ENCODE measurements around the gene NHERF2. TPM values are rescaled to one million over a fixed set of nuclear protein-coding genes. Genes with fewer than 3 reads are reported as not detected.
A peak's percentile ranks its signal among the peaks of the same experiment; 100 is the strongest.

NHERF2 gene
- total and polyA plus RNA-seq, 9 of the 15 experiments (the other 6 are each of a cell fraction or from before 2014, with no cell fraction given), result 0.15 to 42.0 (median 12.5) TPM

DNA sequence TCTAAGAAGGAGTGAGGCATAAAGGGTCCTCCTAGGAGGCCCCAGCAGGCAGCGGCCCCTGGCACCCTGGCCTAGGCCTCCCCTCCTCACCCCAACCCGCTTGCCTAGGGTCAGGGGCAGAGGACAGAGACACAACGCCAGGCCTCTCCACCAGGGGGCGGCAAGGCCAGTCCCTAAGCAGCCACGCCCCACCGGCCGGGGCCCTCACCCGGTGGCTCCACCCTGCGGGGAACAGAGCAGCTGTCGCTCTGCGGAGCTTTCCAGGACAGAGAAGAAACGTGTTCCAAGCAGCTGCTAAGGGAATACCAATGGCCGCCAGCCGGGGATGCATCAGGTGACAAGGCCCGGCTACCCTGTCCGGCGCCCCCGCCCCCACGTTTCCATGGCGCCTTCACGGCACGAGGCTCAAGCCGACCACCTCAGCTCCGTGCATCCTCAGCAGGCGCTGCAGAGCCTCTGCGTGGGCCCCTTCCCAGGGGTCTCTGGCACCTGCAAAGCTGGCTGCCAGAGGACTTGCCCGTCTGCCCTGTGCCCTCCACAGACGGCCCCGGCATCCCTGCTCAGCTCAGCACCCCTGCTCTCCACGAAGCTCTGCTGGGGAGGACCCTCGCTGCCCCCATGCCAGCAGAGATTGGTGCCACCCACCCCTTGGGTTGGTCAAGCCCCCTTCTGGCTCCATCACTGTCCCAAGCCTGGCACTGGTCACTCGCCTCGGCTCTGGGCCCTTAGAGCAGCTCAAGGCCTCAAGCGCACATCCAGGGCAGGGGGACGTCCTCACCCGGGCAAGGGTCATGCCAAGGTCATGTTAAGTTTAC, 22.7 kb upstream of the NHERF2 start (continued):
- TF ChIP-seq, protein P1, sequence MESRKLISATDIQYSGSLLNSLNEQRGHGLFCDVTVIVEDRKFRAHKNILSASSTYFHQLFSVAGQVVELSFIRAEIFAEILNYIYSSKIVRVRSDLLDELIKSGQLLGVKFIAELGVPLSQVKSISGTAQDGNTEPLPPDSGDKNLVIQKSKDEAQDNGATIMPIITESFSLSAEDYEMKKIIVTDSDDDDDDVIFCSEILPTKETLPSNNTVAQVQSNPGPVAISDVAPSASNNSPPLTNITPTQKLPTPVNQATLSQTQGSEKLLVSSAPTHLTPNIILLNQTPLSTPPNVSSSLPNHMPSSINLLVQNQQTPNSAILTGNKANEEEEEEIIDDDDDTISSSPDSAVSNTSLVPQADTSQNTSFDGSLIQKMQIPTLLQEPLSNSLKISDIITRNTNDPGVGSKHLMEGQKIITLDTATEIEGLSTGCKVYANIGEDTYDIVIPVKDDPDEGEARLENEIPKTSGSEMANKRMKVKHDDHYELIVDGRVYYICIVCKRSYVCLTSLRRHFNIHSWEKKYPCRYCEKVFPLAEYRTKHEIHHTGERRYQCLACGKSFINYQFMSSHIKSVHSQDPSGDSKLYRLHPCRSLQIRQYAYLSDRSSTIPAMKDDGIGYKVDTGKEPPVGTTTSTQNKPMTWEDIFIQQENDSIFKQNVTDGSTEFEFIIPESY (CRISPR knock-in tag; IDR thresholded peaks at IDR 0.05), result peak; percentile 92
- peak; percentile 30 for TF ChIP-seq PHF20 (IDR thresholded peaks at IDR 0.05; ENCODE audit: partially characterized antibody)
- TF ChIP-seq ZNF263 (CRISPR knock-in tag; IDR thresholded peaks at IDR 0.05; ENCODE audit: borderline replicate concordance), result peak; percentile 52; the same call in 1 of the 2 replicates
- no peak for TF ChIP-seq ZNF140 (CRISPR knock-in tag; IDR thresholded peaks at IDR 0.05)
- TF ChIP-seq SREBF1 (IDR thresholded peaks at IDR 0.05; ENCODE audit: borderline replicate concordance, low read depth, low read length), result peak; percentile 80
- TF ChIP-seq HLTF (IDR thresholded peaks at IDR 0.05), result peak; percentile 24; the same call in 1 of the 2 replicates
- no peak for TF ChIP-seq FOXA3 (CRISPR knock-in tag; conservative IDR thresholded peaks at IDR 0.05 in 1 of 2, IDR thresholded peaks at IDR 0.05 in 1 of 2)
- peak; percentile 88 for TF ChIP-seq EP400 (IDR thresholded peaks at IDR 0.05)
- TF ChIP-seq NFRKB (IDR thresholded peaks at IDR 0.05; ENCODE audit: low read depth), result no peak
- TF ChIP-seq, protein P2, sequence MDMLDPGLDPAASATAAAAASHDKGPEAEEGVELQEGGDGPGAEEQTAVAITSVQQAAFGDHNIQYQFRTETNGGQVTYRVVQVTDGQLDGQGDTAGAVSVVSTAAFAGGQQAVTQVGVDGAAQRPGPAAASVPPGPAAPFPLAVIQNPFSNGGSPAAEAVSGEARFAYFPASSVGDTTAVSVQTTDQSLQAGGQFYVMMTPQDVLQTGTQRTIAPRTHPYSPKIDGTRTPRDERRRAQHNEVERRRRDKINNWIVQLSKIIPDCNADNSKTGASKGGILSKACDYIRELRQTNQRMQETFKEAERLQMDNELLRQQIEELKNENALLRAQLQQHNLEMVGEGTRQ (CRISPR knock-in tag; IDR thresholded peaks at IDR 0.05), result peak; percentile 42; the same call in 1 of the 2 replicates
- TF ChIP-seq E2F6 (IDR thresholded peaks at IDR 0.05; ENCODE audit: borderline replicate concordance in 1 of 2, extremely low read depth in 1 of 2, insufficient read depth in 1 of 2, insufficient read length in 1 of 2, low read depth in 1 of 2, low read length in 1 of 2, poor library complexity in 1 of 2, severe bottlenecking in 1 of 2), result peak; percentile 43 to 54
- TF ChIP-seq STAG1 (CRISPR knock-in tag; IDR thresholded peaks at IDR 0.05; ENCODE audit: borderline replicate concordance), result peak; percentile 57; the same call in 1 of the 2 replicates
- peak; percentile 78 for TF ChIP-seq DACH1 (IDR thresholded peaks at IDR 0.05; ENCODE audit: partially characterized antibody)
- peak in 1 of 2 experiments; percentile 82; a peak in 2 of 4 replicates for TF ChIP-seq HDAC1 (IDR thresholded peaks at IDR 0.05)
- TF ChIP-seq ZNF699 (CRISPR knock-in tag; IDR thresholded peaks at IDR 0.05; ENCODE audit: insufficient replicate concordance), result no peak
- TF ChIP-seq, protein P3, sequence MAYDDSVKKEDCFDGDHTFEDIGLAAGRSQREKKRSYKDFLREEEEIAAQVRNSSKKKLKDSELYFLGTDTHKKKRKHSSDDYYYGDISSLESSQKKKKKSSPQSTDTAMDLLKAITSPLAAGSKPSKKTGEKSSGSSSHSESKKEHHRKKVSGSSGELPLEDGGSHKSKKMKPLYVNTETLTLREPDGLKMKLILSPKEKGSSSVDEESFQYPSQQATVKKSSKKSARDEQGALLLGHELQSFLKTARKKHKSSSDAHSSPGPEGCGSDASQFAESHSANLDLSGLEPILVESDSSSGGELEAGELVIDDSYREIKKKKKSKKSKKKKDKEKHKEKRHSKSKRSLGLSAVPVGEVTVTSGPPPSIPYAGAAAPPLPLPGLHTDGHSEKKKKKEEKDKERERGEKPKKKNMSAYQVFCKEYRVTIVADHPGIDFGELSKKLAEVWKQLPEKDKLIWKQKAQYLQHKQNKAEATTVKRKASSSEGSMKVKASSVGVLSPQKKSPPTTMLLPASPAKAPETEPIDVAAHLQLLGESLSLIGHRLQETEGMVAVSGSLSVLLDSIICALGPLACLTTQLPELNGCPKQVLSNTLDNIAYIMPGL (CRISPR knock-in tag; IDR thresholded peaks at IDR 0.05), result 0 out of 2 replicates have a peak, but pooled peaks have one; percentile 63
- TF ChIP-seq, protein P4, sequence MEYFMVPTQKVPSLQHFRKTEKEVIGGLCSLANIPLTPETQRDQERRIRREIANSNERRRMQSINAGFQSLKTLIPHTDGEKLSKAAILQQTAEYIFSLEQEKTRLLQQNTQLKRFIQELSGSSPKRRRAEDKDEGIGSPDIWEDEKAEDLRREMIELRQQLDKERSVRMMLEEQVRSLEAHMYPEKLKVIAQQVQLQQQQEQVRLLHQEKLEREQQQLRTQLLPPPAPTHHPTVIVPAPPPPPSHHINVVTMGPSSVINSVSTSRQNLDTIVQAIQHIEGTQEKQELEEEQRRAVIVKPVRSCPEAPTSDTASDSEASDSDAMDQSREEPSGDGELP (CRISPR knock-in tag; IDR thresholded peaks at IDR 0.05; ENCODE audit: borderline replicate concordance), result peak; percentile 98
- peak; percentile 99 for TF ChIP-seq KLF13 (tag; IDR thresholded peaks at IDR 0.05; ENCODE audit: borderline replicate concordance, low read depth)
- no peak for TF ChIP-seq CBX2 (IDR thresholded peaks at IDR 0.05; ENCODE audit: insufficient read depth, low read length, poor library complexity, severe bottlenecking)

Measured in K562 (cell line).